Type B pancreatic cell (in vitro differentiated cells): ENCODE results near the gene EHMT1. TPM values are rescaled to one million over a fixed set of nuclear protein-coding genes. Genes with fewer than 3 reads are reported as not detected.
A peak's percentile ranks its signal among the peaks of the same experiment; 100 is the strongest.

Experiments used
- DNase-seq: peaks from one replicate; pipeline ENCODE4 v3.0.0; 2021; ENCODE audit warnings: mixed read lengths; ENCODE audit not compliant: unreplicated experiment; ENCODE audit errors: extremely low spot score
- H3K27ac Mint-ChIP-seq: 2 replicates; pipeline ENCODE4 v1.8.0; 2021; ENCODE audit warnings: mild to moderate bottlenecking, mixed read lengths
- H3K27me3 Mint-ChIP-seq: 2 replicates; pipeline ENCODE4 v1.8.0; 2021; ENCODE audit warnings: mixed read lengths
- H3K36me3 Mint-ChIP-seq: 2 replicates; pipeline ENCODE4 v1.8.0; 2021; ENCODE audit warnings: mixed read lengths
- H3K4me1 Mint-ChIP-seq: one replicate; pipeline ENCODE4 v1.8.0; 2021; ENCODE audit warnings: mixed read lengths; ENCODE audit not compliant: unreplicated experiment
- H3K4me3 Mint-ChIP-seq: 2 replicates; pipeline ENCODE4 v1.8.0; 2021; ENCODE audit warnings: mild to moderate bottlenecking, mixed read lengths
- H3K9me3 Mint-ChIP-seq: 2 replicates; pipeline ENCODE4 v1.8.0; 2021; ENCODE audit warnings: mixed read lengths
- total RNA-seq: library from RNA; stranded (reverse); gene quantifications from 2 replicates; pipeline ENCODE4 v1.2.1, GENCODE V29; 2021; ENCODE audit warnings: low replicate concordance
- TF ChIP-seq, protein P1 (sequence below): fragments of 200-600 bp; sonication (generic); conservative IDR thresholded peaks from 2 replicates; pipeline ENCODE4 v1.5.0; 2021; ENCODE audit warnings: antibody characterized with exemption, mild to moderate bottlenecking

Gene EHMT1
- total RNA-seq, 1 donor from 2014 or later: 111 TPM

- Mint-ChIP-seq H3K9me3 (no peaks in the 10 kb centered on the region), H3K4me3 (no peak overlapping the region), H3K36me3 (peaks cover 20% of the 10 kb centered on the region), H3K27ac (peak overlapping the region; percentile 37), H3K27me3 (no peaks in the 10 kb centered on the region), H3K4me1 (peaks cover 13% of the 10 kb centered on the region)
- DNase-seq: no peak
- TF ChIP-seq, protein P1, sequence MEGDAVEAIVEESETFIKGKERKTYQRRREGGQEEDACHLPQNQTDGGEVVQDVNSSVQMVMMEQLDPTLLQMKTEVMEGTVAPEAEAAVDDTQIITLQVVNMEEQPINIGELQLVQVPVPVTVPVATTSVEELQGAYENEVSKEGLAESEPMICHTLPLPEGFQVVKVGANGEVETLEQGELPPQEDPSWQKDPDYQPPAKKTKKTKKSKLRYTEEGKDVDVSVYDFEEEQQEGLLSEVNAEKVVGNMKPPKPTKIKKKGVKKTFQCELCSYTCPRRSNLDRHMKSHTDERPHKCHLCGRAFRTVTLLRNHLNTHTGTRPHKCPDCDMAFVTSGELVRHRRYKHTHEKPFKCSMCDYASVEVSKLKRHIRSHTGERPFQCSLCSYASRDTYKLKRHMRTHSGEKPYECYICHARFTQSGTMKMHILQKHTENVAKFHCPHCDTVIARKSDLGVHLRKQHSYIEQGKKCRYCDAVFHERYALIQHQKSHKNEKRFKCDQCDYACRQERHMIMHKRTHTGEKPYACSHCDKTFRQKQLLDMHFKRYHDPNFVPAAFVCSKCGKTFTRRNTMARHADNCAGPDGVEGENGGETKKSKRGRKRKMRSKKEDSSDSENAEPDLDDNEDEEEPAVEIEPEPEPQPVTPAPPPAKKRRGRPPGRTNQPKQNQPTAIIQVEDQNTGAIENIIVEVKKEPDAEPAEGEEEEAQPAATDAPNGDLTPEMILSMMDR: no peak
Measured at GRCh38 chr9:137785704-137786161, 166.9 kb downstream of the EHMT1 start.

DNA sequence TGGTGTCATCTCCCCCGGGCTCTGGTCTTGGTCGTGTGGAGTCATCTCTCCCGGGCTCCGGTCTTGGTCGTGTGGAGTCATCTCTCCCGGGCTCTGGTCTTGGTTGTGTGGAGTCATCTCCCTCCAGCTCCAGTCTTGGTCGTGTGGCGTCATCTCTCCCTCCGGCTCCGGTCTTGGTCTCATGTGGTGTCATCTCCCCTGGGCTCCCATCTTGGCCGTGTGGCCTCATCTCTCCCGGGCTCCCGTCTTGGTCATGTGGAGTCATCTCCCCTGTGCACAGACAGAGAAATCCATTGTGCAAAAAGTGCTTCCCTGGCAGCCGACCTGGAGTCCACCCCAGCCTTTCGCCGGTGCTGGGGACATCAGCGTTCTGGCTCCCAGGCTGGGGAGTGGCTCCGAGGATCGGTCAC, 167.7 kb downstream of the EHMT1 start:
- Mint-ChIP-seq H3K36me3 (peaks cover 26% of the 10 kb centered on the region), H3K4me3 (no peak overlapping the region), H3K4me1 (peaks cover 13% of the 10 kb centered on the region), H3K27me3 (no peaks in the 10 kb centered on the region), H3K9me3 (no peaks in the 10 kb centered on the region), H3K27ac (no peak overlapping the region)
- TF ChIP-seq, protein P1: no peak
- no peak for DNase-seq

GRCh38 chr9:137787381-137787780, 168.6 kb downstream of the EHMT1 start:
- DNase-seq: no peak
- TF ChIP-seq, protein P1: no peak
- H3K27me3 Mint-ChIP-seq: no peaks in the 10 kb centered on the region
- no peak overlapping the region for H3K4me3 Mint-ChIP-seq
- peaks cover 24% of the 10 kb centered on the region for H3K36me3 Mint-ChIP-seq
- no peak overlapping the region for H3K27ac Mint-ChIP-seq
- H3K4me1 Mint-ChIP-seq: peaks cover 13% of the 10 kb centered on the region
- H3K9me3 Mint-ChIP-seq: no peaks in the 10 kb centered on the region

GRCh38 chr9:137787786-137788505, 169.1 kb downstream of the EHMT1 start:
- Mint-ChIP-seq H3K36me3 (peaks cover 23% of the 10 kb centered on the region), H3K27ac (no peak overlapping the region), H3K27me3 (no peaks in the 10 kb centered on the region), H3K4me1 (peaks cover 13% of the 10 kb centered on the region), H3K4me3 (no peak overlapping the region), H3K9me3 (no peaks in the 10 kb centered on the region)
- TF ChIP-seq, protein P1: no peak
- DNase-seq: no peak

- TF ChIP-seq, protein P1: no peak
- DNase-seq: no peak
- no peaks in the 10 kb centered on the region for H3K9me3 Mint-ChIP-seq
- no peak overlapping the region for H3K27ac Mint-ChIP-seq
- peaks cover 13% of the 10 kb centered on the region for H3K4me1 Mint-ChIP-seq
- H3K27me3 Mint-ChIP-seq: no peaks in the 10 kb centered on the region
- no peak overlapping the region for H3K4me3 Mint-ChIP-seq
- H3K36me3 Mint-ChIP-seq: peaks cover 29% of the 10 kb centered on the region
Measured at GRCh38 chr9:137788561-137789294, 169.9 kb downstream of the EHMT1 start.
